ENCODE data around the gene KANSL1.

Gene KANSL1

GRCh38 chr17:45998987-45999899, 194.0 kb downstream of the KANSL1 start, which contains the start of gene STH:
Gene STH (plus strand): TSS chr17:45999250. CDS start chr17:45999280, 30 bp downstream.
- no peak for DNase-seq (ENCODE audit: low read depth)

- DNase-seq (ENCODE audit: low read depth): no peak
These were observed 195.6 kb downstream of the KANSL1 start for GRCh38 chr17:45997624-45998023.

DNA sequence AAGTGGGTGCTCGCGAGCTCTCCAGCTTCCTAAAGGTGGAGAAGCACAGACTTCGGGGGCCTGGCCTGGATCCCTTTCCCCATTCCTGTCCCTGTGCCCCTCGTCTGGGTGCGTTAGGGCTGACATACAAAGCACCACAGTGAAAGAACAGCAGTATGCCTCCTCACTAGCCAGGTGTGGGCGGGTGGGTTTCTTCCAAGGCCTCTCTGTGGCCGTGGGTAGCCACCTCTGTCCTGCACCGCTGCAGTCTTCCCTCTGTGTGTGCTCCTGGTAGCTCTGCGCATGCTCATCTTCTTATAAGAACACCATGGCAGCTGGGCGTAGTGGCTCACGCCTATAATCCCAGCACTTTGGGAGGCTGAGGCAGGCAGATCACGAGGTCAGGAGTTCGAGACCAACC, 196.1 kb downstream of the KANSL1 start:
- no peak for DNase-seq (ENCODE audit: low read depth)

DNA sequence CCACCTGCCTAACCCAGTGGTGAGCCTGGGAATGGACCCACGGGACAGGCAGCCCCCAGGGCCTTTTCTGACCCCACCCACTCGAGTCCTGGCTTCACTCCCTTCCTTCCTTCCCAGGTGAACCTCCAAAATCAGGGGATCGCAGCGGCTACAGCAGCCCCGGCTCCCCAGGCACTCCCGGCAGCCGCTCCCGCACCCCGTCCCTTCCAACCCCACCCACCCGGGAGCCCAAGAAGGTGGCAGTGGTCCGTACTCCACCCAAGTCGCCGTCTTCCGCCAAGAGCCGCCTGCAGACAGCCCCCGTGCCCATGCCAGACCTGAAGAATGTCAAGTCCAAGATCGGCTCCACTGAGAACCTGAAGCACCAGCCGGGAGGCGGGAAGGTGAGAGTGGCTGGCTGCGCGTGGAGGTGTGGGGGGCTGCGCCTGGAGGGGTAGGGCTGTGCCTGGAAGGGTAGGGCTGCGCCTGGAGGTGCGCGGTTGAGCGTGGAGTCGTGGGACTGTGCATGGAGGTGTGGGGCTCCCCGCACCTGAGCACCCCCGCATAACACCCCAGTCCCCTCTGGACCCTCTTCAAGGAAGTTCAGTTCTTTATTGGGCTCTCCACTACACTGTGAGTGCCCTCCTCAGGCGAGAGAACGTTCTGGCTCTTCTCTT, 196.8 kb downstream of the KANSL1 start:
- no peak for DNase-seq (ENCODE audit: low read depth)

GRCh38 chr17:45995627-45996270, 197.5 kb downstream of the KANSL1 start:
- no peak for DNase-seq (ENCODE audit: low read depth)

GRCh38 chr17:45994987-45995386, 198.2 kb downstream of the KANSL1 start:
- no peak for DNase-seq (ENCODE audit: low read depth)

DNA sequence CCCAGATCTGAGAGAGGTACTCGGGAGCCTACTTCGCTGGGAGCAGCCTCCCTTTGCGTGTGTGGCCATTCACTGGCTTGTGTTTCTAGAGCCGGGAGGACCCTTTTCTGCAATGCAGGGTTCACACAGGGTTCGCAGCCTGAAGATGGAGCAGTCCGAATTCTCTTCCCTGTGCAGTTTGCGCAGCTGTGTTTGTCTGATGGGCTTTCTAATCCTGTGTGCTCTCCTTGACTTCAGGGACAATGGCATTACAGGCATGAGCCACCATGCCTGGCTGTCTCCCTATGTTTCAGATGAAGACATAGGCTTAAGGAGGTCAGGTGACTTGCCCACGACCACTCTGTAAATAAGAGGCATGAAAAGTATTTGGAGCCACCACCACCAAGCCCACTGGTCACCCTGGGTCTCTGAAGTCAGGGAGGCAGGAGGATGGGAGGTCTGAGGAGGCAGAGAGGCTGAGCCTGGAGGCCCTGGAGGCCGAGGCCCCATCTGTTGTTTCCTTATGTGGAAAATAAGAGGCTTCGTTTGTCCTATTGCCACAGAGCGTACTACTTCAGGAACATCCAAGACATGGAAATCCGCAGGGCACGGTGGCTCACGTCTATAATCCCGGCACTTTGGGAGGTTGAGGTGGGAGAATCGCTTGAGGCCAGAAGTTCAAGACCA, 199.1 kb downstream of the KANSL1 start:
- no peak for DNase-seq (ENCODE audit: low read depth)

DNA sequence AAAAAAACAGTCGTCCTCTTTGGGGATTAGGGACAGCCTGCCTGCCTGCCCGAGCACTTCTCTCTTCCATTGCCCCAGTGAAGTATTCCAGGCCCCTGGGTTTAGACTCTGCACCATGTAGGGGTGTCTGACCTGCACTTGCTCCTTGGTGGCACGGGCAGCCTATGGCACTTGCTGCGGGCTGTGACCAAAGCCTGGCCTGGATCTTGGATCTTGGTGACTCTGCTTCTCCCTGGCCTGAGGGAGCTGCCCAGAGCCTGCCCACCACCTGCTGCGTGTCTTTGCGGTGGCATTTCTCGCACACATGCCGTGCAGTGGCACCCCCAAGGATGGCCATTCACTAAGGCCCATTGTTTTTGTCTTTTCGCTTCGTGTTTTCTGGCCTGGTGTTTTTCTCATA, 200.3 kb downstream of the KANSL1 start:
- no peak for DNase-seq (ENCODE audit: low read depth)

DNA sequence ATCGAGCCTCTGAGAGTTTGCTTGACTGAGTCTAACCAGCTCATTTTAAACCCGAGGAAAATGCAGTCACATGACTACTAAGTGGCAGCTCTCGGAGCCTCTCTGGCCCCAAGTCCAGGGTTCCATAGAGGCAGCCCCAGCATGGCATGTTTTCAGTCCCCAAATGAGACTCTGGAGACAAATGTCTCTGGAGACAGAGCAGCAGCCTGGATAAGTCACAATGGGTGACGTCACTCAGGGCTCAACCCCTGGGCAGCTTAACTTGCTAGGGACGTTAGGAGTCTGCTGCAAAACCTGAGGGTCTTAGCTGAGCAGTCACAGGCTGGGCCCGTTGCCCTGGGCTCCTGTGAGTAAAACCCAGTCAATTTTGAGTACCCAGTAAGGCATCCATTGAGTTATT, 201.1 kb downstream of the KANSL1 start:
- no peak for DNase-seq (ENCODE audit: low read depth)

- no peak for DNase-seq (ENCODE audit: low read depth)
These were observed 201.9 kb downstream of the KANSL1 start for GRCh38 chr17:45991341-45991740.

DNA sequence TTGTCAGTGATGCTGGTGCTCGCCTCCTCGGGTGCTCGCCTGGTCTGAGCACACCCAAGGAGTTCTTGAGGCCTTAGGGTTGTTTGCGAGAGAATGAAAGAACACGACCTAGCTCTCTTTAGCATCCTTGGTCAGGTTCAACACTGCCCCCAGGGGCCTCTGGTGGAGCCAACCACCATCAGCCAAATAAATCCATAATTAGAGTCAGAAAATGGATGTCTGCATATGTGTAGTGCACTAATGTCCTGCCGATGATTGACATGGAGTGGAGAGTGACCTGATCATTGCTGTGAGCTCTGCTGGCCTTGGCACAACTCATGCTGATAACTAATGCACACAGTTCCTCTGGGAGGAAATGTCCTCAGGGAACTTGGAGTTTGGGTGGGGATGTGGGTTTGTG, 202.3 kb downstream of the KANSL1 start:
- DNase-seq (ENCODE audit: low read depth): no peak

- no peak for DNase-seq (ENCODE audit: low read depth)
These were observed 203.5 kb downstream of the KANSL1 start for GRCh38 chr17:45989759-45990158.

DNA sequence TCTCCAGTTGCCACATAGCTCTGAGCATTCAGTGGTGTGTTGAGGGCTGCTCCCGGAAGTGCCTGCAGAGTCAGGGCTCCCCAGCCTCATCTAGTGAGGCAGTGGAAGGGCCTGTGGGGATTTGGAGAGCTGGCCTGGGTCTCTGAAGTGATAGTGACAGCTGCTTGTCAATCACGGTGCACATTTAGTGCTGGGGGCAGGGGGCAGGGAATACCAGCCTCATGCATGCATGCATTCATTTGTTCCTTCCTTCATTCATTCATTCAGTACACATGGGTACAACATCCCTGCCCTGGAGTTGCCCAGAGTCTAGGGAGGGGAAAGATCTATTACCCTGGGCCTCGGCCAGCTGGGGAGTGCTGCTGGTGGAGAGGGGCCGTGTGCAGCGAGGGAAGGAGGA, 205.5 kb downstream of the KANSL1 start:
- no peak for DNase-seq (ENCODE audit: low read depth)

- DNase-seq (ENCODE audit: low read depth): no peak
These were observed 207.2 kb downstream of the KANSL1 start for GRCh38 chr17:45986056-45986455.

GRCh38 chr17:45985447-45985846, 207.8 kb downstream of the KANSL1 start:
- DNase-seq (ENCODE audit: low read depth): no peak

DNA sequence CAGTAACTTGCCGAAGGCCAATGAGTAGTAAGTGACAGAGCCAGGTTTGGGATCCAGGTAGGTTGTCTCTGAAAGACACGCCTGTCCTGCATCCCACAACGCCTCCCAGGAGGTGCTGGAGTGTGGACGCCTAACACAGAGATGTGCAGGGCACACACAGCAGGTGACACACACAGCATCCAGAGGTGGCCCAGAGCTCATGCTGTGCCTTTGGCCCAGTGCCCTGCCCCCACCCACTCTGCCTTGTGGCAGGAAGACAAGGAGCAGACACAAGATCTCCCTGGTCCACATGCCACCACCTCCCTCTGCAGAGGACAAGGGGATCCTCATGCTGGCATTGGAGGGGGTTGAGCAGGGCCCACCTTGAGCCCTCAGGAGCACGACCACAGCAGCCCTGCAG, 208.9 kb downstream of the KANSL1 start:
- no peak for DNase-seq (ENCODE audit: low read depth)

GRCh38 chr17:45983614-45984310, 209.5 kb downstream of the KANSL1 start:
- DNase-seq (ENCODE audit: low read depth): no peak

DNA sequence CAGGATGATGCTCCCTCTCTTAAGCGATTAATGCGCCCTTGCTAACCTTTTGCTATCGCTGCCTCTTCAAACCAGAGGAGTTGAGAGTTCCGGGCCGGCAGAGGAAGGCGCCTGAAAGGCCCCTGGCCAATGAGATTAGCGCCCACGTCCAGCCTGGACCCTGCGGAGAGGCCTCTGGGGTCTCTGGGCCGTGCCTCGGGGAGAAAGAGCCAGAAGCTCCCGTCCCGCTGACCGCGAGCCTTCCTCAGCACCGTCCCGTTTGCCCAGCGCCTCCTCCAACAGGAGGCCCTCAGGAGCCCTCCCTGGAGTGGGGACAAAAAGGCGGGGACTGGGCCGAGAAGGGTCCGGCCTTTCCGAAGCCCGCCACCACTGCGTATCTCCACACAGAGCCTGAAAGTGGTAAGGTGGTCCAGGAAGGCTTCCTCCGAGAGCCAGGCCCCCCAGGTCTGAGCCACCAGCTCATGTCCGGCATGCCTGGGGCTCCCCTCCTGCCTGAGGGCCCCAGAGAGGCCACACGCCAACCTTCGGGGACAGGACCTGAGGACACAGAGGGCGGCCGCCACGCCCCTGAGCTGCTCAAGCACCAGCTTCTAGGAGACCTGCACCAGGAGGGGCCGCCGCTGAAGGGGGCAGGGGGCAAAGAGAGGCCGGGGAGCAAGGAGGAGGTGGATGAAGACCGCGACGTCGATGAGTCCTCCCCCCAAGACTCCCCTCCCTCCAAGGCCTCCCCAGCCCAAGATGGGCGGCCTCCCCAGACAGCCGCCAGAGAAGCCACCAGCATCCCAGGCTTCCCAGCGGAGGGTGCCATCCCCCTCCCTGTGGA, 210.2 kb downstream of the KANSL1 start:
- no peak for DNase-seq (ENCODE audit: low read depth)

DNA sequence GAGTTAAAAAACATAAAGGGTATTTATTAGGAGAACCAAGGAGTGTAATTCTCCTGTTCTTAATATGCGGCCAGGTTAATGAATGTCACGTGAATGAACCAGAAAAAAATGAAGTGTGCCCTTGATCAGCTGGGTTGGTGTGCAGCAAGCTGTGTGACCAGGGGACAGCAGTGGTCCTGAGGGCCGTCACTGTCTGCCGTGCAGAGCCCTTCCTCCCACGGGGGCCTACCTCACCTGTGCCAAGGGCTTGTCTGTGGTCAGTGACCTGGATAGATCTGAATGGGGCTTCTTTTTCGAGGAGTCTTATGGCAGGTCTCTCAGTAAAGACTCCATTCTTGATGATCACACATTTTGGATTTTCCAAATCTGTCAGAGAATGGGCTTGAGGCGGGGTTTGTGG, 211.9 kb downstream of the KANSL1 start:
- DNase-seq (ENCODE audit: low read depth): no peak

DNA sequence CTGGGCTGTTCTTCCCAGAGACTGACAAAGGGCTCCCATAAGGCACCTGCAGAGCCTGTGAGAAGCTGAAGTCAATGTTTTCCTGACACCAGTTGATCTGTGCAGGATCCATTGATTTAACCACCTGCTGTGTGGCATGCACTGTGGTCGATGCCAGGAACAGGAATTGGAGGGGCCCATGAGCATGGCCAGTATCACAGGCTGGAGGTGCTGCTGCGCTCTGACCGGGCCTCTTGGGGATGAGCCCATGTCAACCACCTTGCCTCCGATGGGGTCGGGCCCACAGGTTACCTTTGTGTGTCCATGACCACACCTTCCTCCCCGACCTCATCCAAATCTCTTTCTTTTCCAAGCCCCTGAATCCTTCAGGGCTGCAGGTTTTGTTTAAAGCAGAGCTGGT, 212.4 kb downstream of the KANSL1 start:
- DNase-seq (ENCODE audit: low read depth): no peak

All from HS-27A (cell line).